HG03354 (cell line): ENCODE measurements around the gene NEUROD6.

Experiments
- ATAC-seq: cut with Tn5 transposase; IDR thresholded peaks from one replicate; pipeline ENCODE4 v1.9.1; 2021; ENCODE audit warnings: mild to moderate bottlenecking; ENCODE audit not compliant: unreplicated experiment, poor library complexity, severe bottlenecking

NEUROD6 gene

DNA sequence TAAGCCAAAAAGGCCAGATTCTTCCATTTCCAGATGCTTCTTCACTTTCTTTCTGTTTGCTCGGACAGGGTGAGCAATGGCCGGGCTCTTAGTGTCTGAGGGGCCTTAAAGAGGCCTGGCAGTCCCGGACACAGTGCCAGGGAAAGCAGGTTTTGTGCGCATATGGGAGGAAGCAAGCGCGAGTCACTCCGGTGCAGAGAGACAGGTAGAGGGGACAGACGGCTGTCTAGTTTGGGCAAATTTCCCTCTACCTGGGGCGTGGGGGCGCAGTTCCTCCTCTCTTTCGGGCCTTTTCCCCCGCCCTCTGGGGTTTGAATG lies 4.7 kb downstream of the NEUROD6 start:
- no peak for ATAC-seq

- ATAC-seq: no peak
Measured at GRCh38 chr7:31335161-31335856, 5.2 kb downstream of the NEUROD6 start.

DNA sequence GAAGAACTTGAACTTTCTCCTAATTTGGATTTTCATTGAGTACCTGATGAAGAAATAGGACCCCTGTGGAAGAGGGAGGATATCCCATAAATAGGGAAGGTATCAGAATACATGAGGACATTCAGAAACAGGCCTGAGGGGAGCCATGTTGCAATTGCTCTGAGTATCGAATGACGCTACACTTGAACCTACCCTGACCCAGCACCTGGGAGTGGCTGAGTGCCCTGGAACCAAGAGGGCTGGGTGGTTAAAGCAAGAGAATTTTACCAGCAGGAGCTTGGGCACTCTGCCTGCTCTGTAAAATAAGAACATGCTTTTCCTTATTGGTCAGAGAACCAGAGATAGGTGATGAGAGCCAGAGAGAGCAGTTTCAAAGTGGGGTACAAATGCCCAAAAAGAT lies 7.2 kb downstream of the NEUROD6 start:
- ATAC-seq: no peak

- no peak for ATAC-seq
Measured at GRCh38 chr7:31327071-31327470, 13.5 kb downstream of the NEUROD6 start.

DNA sequence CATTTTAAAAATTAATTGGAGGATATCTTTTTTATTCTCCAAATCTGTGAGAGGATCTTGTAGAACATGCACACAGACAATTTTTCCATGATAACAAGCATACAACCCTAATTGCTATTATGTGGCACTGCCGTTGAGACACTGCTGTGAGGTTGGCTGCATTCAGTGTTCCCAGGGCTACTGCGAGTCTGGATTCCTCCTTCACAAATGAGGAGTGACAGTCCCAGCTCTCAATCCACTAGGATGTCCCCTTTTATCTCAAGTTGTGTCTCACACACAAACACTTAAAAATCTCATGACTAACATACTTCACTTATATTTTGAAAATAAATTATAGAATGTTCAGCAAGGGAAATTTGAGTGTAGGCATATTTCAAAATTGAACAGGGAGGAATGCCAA lies 14.1 kb downstream of the NEUROD6 start:
- ATAC-seq: no peak

DNA sequence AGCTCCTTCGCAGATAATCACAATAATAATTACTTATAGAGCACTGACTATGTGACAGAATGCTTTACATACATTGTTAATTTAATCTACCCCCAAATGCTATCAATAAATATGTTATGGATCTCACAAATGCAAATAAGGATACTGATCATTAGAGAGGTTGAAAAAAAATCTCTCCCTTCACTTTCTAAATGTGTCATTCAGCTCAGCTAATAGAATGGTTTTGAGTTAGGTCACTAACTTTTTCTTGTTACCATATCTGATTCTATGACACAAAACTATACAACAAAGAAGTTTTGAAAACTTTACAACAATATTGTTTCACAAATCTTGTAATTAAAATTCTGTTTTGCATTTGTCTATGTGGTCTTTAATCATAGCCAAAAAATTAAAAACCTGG lies 17.4 kb downstream of the NEUROD6 start:
- no peak for ATAC-seq

DNA sequence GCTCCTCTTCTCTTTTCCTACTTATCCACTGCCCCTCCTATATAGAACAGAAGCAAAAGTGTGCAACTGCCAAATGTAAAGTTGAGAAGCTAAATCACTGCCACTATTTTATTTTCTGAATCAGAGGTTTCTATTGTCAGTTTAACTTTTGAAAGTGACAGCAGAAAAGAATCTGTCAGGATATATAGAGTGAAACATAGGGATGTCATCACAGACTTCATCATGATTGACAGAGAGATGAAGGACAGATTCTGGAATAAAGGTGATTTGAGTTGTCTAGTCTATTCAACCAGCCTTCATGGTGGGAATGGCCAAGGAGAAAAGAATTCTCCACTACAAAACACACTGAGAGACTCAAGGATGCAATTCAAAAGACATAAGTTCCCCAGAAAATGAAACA lies 19.9 kb downstream of the NEUROD6 start:
- ATAC-seq: no peak

DNA sequence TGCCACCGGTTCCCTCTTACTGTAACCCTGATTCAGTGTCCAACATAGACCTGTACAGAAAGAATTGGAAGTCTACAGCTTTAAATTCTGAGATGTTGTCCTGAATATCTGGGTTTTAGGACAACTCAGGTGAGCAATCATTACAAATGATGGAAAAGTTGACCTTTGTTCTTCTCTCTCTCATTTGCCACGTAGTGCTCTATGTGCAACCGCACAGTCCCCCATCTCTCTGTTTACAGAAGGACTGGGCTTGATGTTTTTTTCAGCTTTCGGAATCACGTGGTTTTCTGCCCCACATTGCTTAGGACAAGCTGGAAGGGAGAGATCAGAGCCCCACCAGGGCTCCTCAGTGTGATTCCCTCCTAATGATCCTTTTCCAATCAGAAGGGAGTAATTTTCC lies 22.2 kb downstream of the NEUROD6 start:
- ATAC-seq: no peak

GRCh38 chr7:31316876-31317275 lies 23.6 kb downstream of the NEUROD6 start:
- no peak for ATAC-seq

GRCh38 chr7:31315758-31316157 lies 24.8 kb downstream of the NEUROD6 start:
- no peak for ATAC-seq

DNA sequence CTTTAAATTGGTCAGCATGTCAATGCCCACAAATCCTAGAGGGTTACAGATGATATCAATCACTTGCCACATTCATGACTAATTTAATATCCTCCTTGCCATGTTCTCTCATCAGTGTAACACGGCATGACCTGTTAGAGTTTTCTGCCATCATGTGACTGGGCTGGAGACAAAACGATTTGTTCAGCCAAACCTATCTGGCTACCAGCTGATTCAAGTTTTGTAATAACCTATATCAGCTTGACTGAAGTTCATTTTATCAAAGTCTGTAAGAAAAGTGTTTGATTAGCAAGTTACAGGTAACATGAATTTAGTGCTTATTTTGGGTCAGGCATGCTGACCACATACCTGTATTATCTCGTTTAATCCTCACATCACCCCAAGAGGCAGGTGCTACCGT lies 25.7 kb downstream of the NEUROD6 start:
- ATAC-seq: no peak

GRCh38 chr7:31312889-31313288 lies 27.6 kb downstream of the NEUROD6 start:
- no peak for ATAC-seq

GRCh38 chr7:31311552-31311951 lies 29.0 kb downstream of the NEUROD6 start:
- no peak for ATAC-seq

DNA sequence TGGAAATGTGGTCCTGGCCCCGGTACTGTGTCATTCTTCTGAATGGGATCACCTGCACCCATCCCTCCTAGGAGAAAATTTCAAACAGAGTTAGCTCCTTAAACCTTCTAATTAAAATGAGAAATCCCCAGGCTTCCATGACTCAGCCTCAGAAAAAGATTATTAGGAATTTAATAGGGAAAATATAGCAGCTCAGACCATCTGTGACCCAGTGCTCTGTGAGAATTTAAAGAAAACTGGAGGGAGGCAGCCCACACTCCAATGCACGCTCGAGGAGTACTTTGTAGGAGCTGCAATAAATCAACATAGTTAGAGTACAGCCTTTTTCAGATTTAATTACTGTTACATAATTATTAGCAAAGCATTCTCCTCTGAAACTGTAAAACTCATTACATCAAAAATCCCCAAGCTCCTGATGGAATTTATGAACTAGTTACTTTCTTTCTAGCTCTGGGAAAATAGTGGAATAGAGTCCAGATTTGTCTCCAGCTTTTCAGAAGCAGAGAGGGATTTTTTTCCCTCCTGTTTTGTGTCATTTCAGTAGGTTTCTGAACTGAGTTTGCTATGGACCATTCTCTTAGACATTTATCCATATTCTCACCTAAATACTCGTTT lies 30.1 kb downstream of the NEUROD6 start:
- no peak for ATAC-seq

DNA sequence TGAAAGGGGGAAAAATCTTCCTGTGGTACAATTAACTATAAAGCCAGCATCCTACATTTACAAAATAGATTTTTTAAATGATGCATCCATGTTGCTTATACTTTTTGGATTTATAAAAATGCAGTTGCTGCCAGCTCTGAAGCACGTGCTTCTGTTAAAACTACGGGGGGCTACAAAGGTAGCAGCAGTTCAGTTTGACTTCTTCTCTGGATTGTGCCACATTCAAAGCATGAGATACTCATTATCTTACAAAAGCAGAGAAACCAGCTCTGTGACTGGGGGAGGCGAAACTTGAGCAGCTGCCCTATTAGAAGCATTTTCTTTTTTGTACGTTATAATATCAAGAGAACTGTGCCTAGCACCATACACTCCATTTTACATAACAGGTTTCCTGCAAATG lies 31.1 kb downstream of the NEUROD6 start:
- no peak for ATAC-seq

- ATAC-seq: no peak
Measured at GRCh38 chr7:31308652-31309051, 31.9 kb downstream of the NEUROD6 start.

GRCh38 chr7:31307972-31308371 lies 32.6 kb downstream of the NEUROD6 start:
- no peak for ATAC-seq

DNA sequence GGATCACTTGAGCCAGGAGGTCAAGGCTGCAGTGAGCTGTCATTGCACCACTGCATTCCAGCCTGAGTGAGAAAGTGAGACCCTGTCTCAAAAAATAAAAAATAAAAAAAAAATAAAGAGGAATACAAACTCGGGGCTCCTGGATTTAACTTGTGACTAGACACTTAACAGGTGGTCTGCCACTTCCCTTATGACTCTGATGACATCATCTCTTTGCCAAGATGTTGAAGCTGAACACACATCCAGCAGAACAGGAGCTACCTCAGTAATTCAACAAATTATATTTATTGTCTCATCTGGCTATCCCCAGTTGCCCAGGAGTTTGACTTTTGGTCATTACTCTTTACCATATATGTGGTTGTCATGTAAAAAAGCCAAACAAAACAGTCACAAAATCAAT lies 35.3 kb downstream of the NEUROD6 start:
- ATAC-seq: no peak

- no peak for ATAC-seq
Measured at GRCh38 chr7:31304446-31304845, 36.1 kb downstream of the NEUROD6 start.

DNA sequence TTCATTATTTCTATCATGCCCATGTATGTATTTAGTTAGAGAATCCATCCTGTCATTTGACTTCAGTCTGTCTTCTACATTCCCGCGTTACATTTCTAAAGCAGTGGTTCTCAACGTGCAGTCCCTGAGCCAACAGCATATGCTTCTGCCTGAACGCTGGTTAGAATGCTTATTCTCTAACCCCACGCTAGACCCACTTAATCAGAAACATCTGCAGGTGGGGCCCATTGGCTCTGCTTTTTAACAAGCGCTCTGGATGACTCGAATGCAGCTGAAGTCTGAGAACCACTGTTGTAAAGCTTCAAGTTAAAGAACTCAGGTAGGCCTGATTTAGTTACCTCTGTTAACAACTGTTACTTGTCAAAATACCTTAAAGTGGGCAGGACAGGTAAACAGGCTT lies 38.2 kb downstream of the NEUROD6 start:
- ATAC-seq: no peak

GRCh38 chr7:31299336-31299735 lies 41.2 kb downstream of the NEUROD6 start:
- no peak for ATAC-seq

- no peak for ATAC-seq
Measured at GRCh38 chr7:31290601-31291000, 49.9 kb downstream of the NEUROD6 start.
